ENCODE data around the gene ZNF678. TPM values are rescaled to one million over a fixed set of nuclear protein-coding genes. Genes with fewer than 3 reads are reported as not detected.
"Not testable (repeated sequence)": the region's sequence is repeated elsewhere in the genome, so short reads cannot be mapped to it uniquely, and the experiment has no call there.

Gene ZNF678
- total RNA-seq, 1 donor from 2014 or later = 17.5 TPM

GRCh38 chr1:227583354-227583753 is 20.0 kb downstream of the ZNF678 start:
- Mint-ChIP-seq H3K4me3 (ENCODE audit: unreplicated experiment) (no peak overlapping the region), H3K27ac (ENCODE audit: unreplicated experiment) (no peak overlapping the region), H3K9me3 (ENCODE audit: unreplicated experiment) (peaks cover 2% of the 10 kb centered on the region), H3K4me1 (ENCODE audit: low read depth, unreplicated experiment) (no peaks in the 10 kb centered on the region), H3K27me3 (ENCODE audit: unreplicated experiment) (peaks cover 9% of the 10 kb centered on the region), H3K36me3 (ENCODE audit: unreplicated experiment) (peaks cover 27% of the 10 kb centered on the region)
- DNase-seq = no peak
- TF ChIP-seq CTCF (IDR thresholded peaks at IDR 0.05; ENCODE audit: partially characterized antibody, unreplicated experiment) = no peak

- H3K9me3 Mint-ChIP-seq (ENCODE audit: unreplicated experiment) = peaks cover 10% of the 10 kb centered on the region
- no peak for TF ChIP-seq CTCF (IDR thresholded peaks at IDR 0.05; ENCODE audit: partially characterized antibody, unreplicated experiment)
- no peak overlapping the region for H3K4me3 Mint-ChIP-seq (ENCODE audit: unreplicated experiment)
- H3K27ac Mint-ChIP-seq (ENCODE audit: unreplicated experiment) = no peak overlapping the region
- H3K4me1 Mint-ChIP-seq (ENCODE audit: low read depth, unreplicated experiment) = no peaks in the 10 kb centered on the region
- peaks cover 46% of the 10 kb centered on the region for H3K36me3 Mint-ChIP-seq (ENCODE audit: unreplicated experiment)
- peaks cover 4% of the 10 kb centered on the region for H3K27me3 Mint-ChIP-seq (ENCODE audit: unreplicated experiment)
- DNase-seq = no peak
Observed at GRCh38 chr1:227586733-227587132, 23.4 kb downstream of the ZNF678 start.

GRCh38 chr1:227587968-227588367 is 24.6 kb downstream of the ZNF678 start:
- Mint-ChIP-seq H3K27me3 (ENCODE audit: unreplicated experiment) (peaks cover 4% of the 10 kb centered on the region), H3K4me1 (ENCODE audit: low read depth, unreplicated experiment) (no peaks in the 10 kb centered on the region), H3K27ac (ENCODE audit: unreplicated experiment) (no peak overlapping the region), H3K9me3 (ENCODE audit: unreplicated experiment) (peaks cover 10% of the 10 kb centered on the region), H3K4me3 (ENCODE audit: unreplicated experiment) (no peak overlapping the region), H3K36me3 (ENCODE audit: unreplicated experiment) (peaks cover 46% of the 10 kb centered on the region)
- no peak for TF ChIP-seq CTCF (IDR thresholded peaks at IDR 0.05; ENCODE audit: partially characterized antibody, unreplicated experiment)
- no peak for DNase-seq

- H3K27me3 Mint-ChIP-seq (ENCODE audit: unreplicated experiment); H3K9me3 Mint-ChIP-seq (ENCODE audit: unreplicated experiment); H3K27ac Mint-ChIP-seq (ENCODE audit: unreplicated experiment); H3K4me3 Mint-ChIP-seq (ENCODE audit: unreplicated experiment); DNase-seq; H3K4me1 Mint-ChIP-seq (ENCODE audit: low read depth, unreplicated experiment): not testable (repeated sequence)
- peaks cover 42% of the 10 kb centered on the region for H3K36me3 Mint-ChIP-seq (ENCODE audit: unreplicated experiment)
Observed at GRCh38 chr1:227588769-227589168, 25.4 kb downstream of the ZNF678 start.

GRCh38 chr1:227589777-227590176 is 26.4 kb downstream of the ZNF678 start:
- not testable (repeated sequence) for H3K4me3 Mint-ChIP-seq (ENCODE audit: unreplicated experiment)
- peaks cover 12% of the 10 kb centered on the region for H3K9me3 Mint-ChIP-seq (ENCODE audit: unreplicated experiment)

GRCh38 chr1:227596222-227596621 is 32.9 kb downstream of the ZNF678 start:
- not testable (repeated sequence) for H3K4me1 Mint-ChIP-seq (ENCODE audit: low read depth, unreplicated experiment); H3K27ac Mint-ChIP-seq (ENCODE audit: unreplicated experiment); H3K27me3 Mint-ChIP-seq (ENCODE audit: unreplicated experiment); H3K4me3 Mint-ChIP-seq (ENCODE audit: unreplicated experiment); DNase-seq
- Mint-ChIP-seq H3K36me3 (ENCODE audit: unreplicated experiment) (peaks cover 30% of the 10 kb centered on the region), H3K9me3 (ENCODE audit: unreplicated experiment) (peaks cover 11% of the 10 kb centered on the region)

More at GRCh38 chr1:227589777-227590176, 26.4 kb downstream of the ZNF678 start:
- not testable (repeated sequence) for H3K27me3 Mint-ChIP-seq (ENCODE audit: unreplicated experiment); DNase-seq; H3K27ac Mint-ChIP-seq (ENCODE audit: unreplicated experiment); H3K4me1 Mint-ChIP-seq (ENCODE audit: low read depth, unreplicated experiment)
- H3K36me3 Mint-ChIP-seq (ENCODE audit: unreplicated experiment) = peaks cover 46% of the 10 kb centered on the region
